ENCODE data around the gene WASF1.
"Not testable (repeated sequence)": the region's sequence is repeated elsewhere in the genome, so short reads cannot be mapped to it uniquely, and the experiment has no call there.

DNA sequence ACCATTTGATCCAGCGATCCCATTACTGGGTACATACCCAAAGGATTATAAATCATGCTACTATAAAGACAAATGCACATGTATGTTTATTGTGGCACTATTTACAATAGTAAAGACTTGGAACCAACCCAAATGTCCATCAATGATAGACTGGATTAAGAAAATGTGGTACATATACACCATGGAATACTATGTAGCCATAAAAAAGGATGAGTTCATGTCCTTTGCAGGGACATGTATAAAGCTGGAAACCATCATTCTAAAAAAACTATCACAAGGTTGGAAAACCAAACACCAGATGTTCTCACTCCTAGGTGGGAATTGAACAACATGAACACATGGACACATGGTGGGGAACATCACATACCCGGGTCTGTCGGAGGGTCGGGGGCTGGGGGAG is 57.8 kb downstream of the WASF1 start:
- TF ChIP-seq NFYB (CRISPR knock-in tag; conservative IDR thresholded peaks at IDR 0.05; ENCODE audit: low read depth); TEAD4 (CRISPR knock-in tag; IDR thresholded peaks at IDR 0.05); ZNF317 (CRISPR knock-in tag; IDR thresholded peaks at IDR 0.05; ENCODE audit: borderline replicate concordance, low read depth); MAX (CRISPR knock-in tag; IDR thresholded peaks at IDR 0.05); RELA (CRISPR knock-in tag; IDR thresholded peaks at IDR 0.05; ENCODE audit: borderline replicate concordance); CTCF (IDR thresholded peaks at IDR 0.05); FOXK1 (CRISPR knock-in tag; IDR thresholded peaks at IDR 0.05); ZBTB43 (CRISPR knock-in tag; IDR thresholded peaks at IDR 0.05); CREM (CRISPR knock-in tag; IDR thresholded peaks at IDR 0.05): not testable (repeated sequence)
- TF ChIP-seq, protein P1, sequence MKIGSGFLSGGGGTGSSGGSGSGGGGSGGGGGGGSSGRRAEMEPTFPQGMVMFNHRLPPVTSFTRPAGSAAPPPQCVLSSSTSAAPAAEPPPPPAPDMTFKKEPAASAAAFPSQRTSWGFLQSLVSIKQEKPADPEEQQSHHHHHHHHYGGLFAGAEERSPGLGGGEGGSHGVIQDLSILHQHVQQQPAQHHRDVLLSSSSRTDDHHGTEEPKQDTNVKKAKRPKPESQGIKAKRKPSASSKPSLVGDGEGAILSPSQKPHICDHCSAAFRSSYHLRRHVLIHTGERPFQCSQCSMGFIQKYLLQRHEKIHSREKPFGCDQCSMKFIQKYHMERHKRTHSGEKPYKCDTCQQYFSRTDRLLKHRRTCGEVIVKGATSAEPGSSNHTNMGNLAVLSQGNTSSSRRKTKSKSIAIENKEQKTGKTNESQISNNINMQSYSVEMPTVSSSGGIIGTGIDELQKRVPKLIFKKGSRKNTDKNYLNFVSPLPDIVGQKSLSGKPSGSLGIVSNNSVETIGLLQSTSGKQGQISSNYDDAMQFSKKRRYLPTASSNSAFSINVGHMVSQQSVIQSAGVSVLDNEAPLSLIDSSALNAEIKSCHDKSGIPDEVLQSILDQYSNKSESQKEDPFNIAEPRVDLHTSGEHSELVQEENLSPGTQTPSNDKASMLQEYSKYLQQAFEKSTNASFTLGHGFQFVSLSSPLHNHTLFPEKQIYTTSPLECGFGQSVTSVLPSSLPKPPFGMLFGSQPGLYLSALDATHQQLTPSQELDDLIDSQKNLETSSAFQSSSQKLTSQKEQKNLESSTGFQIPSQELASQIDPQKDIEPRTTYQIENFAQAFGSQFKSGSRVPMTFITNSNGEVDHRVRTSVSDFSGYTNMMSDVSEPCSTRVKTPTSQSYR (CRISPR knock-in tag; IDR thresholded peaks at IDR 0.05): not testable (repeated sequence)

Data from WTC11 (cell line).